SU-DHL-6 (cell line): ENCODE measurements around the gene PRR5.
"Not testable (repeated sequence)": the region's sequence is repeated elsewhere in the genome, so short reads cannot be mapped to it uniquely, and the experiment has no call there.

Experiments used
- H2AFZ ChIP-seq: fragments of 200-600 bp; sonication (generic); 2 replicates; pipeline ENCODE4 v1.6.1; 2014; ENCODE audit warnings: low read depth, mild to moderate bottlenecking, moderate library complexity, mixed read lengths, antibody characterized with exemption, low read length; ENCODE audit not compliant: severe bottlenecking
- H3F3A ChIP-seq: fragments of 200-600 bp; shearing (Covaris generic); 2 replicates; pipeline ENCODE4 v1.6.0; 2016; ENCODE audit warnings: antibody characterized with exemption, mild to moderate bottlenecking; ENCODE audit not compliant: insufficient read depth
- H3K27ac ChIP-seq: fragments of 200-600 bp; sonication (generic); 2 replicates; pipeline ENCODE4 v1.5.1; 2016; ENCODE audit warnings: low read depth, mild to moderate bottlenecking, low read length, moderate library complexity, mixed read lengths
- H3K27me3 ChIP-seq: fragments of 200-600 bp; sonication (generic), shearing (Covaris generic); 2 replicates; pipeline ENCODE4 v1.6.0; 2014; ENCODE audit warnings: mild to moderate bottlenecking, low read length
- H3K36me3 ChIP-seq: fragments of 200-600 bp; sonication (generic); 2 replicates; pipeline ENCODE4 v1.6.1; 2014; ENCODE audit warnings: mild to moderate bottlenecking, low read length, mixed read lengths
- H3K4me2 ChIP-seq: fragments of 300-600, 200-600 bp; shearing (Covaris generic), sonication (generic); 2 replicates; pipeline ENCODE4 v1.6.0; 2014; ENCODE audit warnings: low read length, low read depth, mild to moderate bottlenecking; ENCODE audit not compliant: poor library complexity, severe bottlenecking
- H3K4me3 ChIP-seq: fragments of 200-600 bp; sonication (generic); 2 replicates; pipeline ENCODE4 v1.5.1; 2014; ENCODE audit warnings: antibody characterized with exemption, low read length, mild to moderate bottlenecking, mixed read lengths; ENCODE audit not compliant: insufficient read depth, poor library complexity, severe bottlenecking
- H3K79me2 ChIP-seq: fragments of 200-600 bp; sonication (generic); 2 replicates; pipeline ENCODE4 v1.6.1; 2014; ENCODE audit warnings: mild to moderate bottlenecking, low read length, moderate library complexity; ENCODE audit not compliant: insufficient read depth
- H3K9ac ChIP-seq: fragments of 200-600 bp; sonication (generic); 2 replicates; pipeline ENCODE4 v1.7.0; 2014; ENCODE audit warnings: mild to moderate bottlenecking, low read length
- H3K9me2 ChIP-seq: fragments of 200-600 bp; sonication (generic); replicated peaks from 2 replicates; pipeline ENCODE4 v1.6.1; 2014; ENCODE audit warnings: low read length; ENCODE audit not compliant: insufficient read depth
- H3K9me3 ChIP-seq: fragments of 200-600 bp; sonication (generic); 2 replicates; pipeline ENCODE4 v1.6.1; 2014; ENCODE audit warnings: low read length, mixed read lengths; ENCODE audit not compliant: insufficient read depth
- H4K20me1 ChIP-seq: fragments of 200-600 bp; sonication (generic); 2 replicates; pipeline ENCODE4 v1.6.1; 2014; ENCODE audit warnings: low read depth, mild to moderate bottlenecking, antibody characterized with exemption, low read length, moderate library complexity, mixed read lengths
- EZH2phosphoT487 ChIP-seq: fragments of 200-600 bp; sonication (generic), shearing (Covaris generic); conservative IDR thresholded peaks from 2 replicates; pipeline ENCODE4 v1.6.1; 2018; ENCODE audit warnings: mild to moderate bottlenecking, antibody characterized with exemption, low read length, moderate library complexity, mixed read lengths
- TF ChIP-seq, protein P1 (sequence below): fragments of 200-600 bp; sonication (generic); IDR thresholded peaks from one replicate; pipeline ENCODE4 v1.5.1; 2017; ENCODE audit warnings: antibody characterized with exemption, mild to moderate bottlenecking, low read length, moderate library complexity; ENCODE audit not compliant: insufficient read depth, poor library complexity, severe bottlenecking

PRR5 gene

GRCh38 chr22:44673406-44673805, 28.6 kb upstream of the PRR5 start:
- Histone ChIP-seq H3F3A (no peaks in the 10 kb centered on the region), H3K27ac (no peak overlapping the region), H3K79me2 (no peaks in the 10 kb centered on the region), H4K20me1 (no peaks in the 10 kb centered on the region), H3K27me3 (no peaks in the 10 kb centered on the region), H3K9me3 (no peaks in the 10 kb centered on the region), H3K9ac (no peak overlapping the region), H3K9me2 (no peaks in the 10 kb centered on the region), H3K4me2 (no peak overlapping the region), H2AFZ (no peak overlapping the region), H3K36me3 (no peaks in the 10 kb centered on the region), H3K4me3 (no peak overlapping the region)
- TF ChIP-seq, protein P1, sequence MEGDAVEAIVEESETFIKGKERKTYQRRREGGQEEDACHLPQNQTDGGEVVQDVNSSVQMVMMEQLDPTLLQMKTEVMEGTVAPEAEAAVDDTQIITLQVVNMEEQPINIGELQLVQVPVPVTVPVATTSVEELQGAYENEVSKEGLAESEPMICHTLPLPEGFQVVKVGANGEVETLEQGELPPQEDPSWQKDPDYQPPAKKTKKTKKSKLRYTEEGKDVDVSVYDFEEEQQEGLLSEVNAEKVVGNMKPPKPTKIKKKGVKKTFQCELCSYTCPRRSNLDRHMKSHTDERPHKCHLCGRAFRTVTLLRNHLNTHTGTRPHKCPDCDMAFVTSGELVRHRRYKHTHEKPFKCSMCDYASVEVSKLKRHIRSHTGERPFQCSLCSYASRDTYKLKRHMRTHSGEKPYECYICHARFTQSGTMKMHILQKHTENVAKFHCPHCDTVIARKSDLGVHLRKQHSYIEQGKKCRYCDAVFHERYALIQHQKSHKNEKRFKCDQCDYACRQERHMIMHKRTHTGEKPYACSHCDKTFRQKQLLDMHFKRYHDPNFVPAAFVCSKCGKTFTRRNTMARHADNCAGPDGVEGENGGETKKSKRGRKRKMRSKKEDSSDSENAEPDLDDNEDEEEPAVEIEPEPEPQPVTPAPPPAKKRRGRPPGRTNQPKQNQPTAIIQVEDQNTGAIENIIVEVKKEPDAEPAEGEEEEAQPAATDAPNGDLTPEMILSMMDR: no peak
- no peak for TF ChIP-seq EZH2phosphoT487

DNA sequence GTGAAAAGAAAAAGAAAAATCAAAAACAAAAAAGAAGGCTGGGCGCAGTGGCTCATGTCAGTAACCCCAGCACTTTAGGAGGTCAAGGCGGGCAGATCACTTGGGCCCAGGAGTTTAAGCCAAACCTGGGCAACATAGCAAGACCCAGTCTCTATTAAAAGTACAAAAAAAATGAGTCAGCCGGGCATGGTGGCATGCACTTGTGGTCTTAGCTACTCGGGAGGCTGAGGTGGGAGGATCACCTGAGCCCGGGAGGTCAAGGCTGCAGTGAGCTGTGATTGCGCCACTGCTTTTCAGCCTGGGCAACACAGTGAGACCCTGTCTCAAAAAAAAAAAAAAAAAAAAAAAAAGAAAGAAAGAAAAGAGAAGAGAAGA, 26.0 kb upstream of the PRR5 start:
- not testable (repeated sequence) for H2AFZ ChIP-seq, H3K9me2 ChIP-seq, H3K36me3 ChIP-seq, H3K27me3 ChIP-seq, H3K79me2 ChIP-seq, H3K27ac ChIP-seq, H3K4me3 ChIP-seq, H3K4me2 ChIP-seq, H3F3A ChIP-seq, H3K9me3 ChIP-seq, H4K20me1 ChIP-seq, H3K9ac ChIP-seq

- Histone ChIP-seq H3K36me3 (no peaks in the 10 kb centered on the region), H3K79me2 (no peaks in the 10 kb centered on the region), H3K9ac (no peak overlapping the region), H2AFZ (no peak overlapping the region), H3K4me3 (no peak overlapping the region), H3K4me2 (no peak overlapping the region), H4K20me1 (no peaks in the 10 kb centered on the region), H3K27me3 (no peaks in the 10 kb centered on the region), H3K27ac (no peak overlapping the region), H3K9me2 (no peaks in the 10 kb centered on the region), H3F3A (no peaks in the 10 kb centered on the region), H3K9me3 (no peaks in the 10 kb centered on the region)
- TF ChIP-seq, protein P1: no peak
- TF ChIP-seq EZH2phosphoT487: no peak
These were observed 25.3 kb upstream of the PRR5 start for GRCh38 chr22:44676441-44677352.

GRCh38 chr22:44677353-44677840, 24.6 kb upstream of the PRR5 start:
- no peaks in the 10 kb centered on the region for H3K27me3 ChIP-seq
- H2AFZ ChIP-seq: no peak overlapping the region
- no peak overlapping the region for H3K9ac ChIP-seq
- no peaks in the 10 kb centered on the region for H4K20me1 ChIP-seq
- H3K4me2 ChIP-seq: no peak overlapping the region
- no peak overlapping the region for H3K27ac ChIP-seq
- H3F3A ChIP-seq: no peaks in the 10 kb centered on the region
- H3K9me3 ChIP-seq: no peaks in the 10 kb centered on the region
- no peaks in the 10 kb centered on the region for H3K79me2 ChIP-seq
- TF ChIP-seq EZH2phosphoT487: no peak
- TF ChIP-seq, protein P1: no peak
- no peak overlapping the region for H3K4me3 ChIP-seq
- no peaks in the 10 kb centered on the region for H3K36me3 ChIP-seq
- H3K9me2 ChIP-seq: no peaks in the 10 kb centered on the region
